ENCODE results near the gene MIP.
"Not testable (repeated sequence)": the region's sequence is repeated elsewhere in the genome, so short reads cannot be mapped to it uniquely, and the experiment has no call there.

MIP gene
- 0 to 0.24 reads per million in 2 donors for total RNA-seq

DNA sequence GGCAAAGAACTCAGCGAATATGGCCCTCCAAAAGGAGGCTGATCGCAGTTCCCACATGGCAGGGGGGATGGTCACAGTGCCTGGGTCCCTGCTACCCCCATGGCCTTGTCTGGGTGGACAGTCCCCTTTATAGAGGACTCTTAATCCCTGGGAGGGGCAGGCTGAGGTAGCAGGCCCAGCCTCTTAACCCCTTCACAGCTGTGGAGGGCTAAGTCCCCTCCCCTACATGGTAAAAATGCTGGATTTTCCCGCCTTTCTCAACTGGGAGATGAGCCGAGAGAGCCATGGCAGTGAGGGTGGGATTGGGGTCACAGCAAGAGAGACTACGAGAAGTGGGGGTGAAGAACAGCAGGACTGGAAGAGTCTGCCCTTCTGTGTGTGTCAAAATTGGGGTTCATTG, at the start of gene MIP:
Gene MIP (minus strand): TSS at position 101 of the 400 bp plus-strand sequence. CDS start 44 bp downstream, at position 57.
- no peak for DNase-seq

- DNase-seq: not testable (repeated sequence)
Observed at GRCh38 chr12:56499879-56500278, 45.4 kb upstream of the MIP start.

DNA sequence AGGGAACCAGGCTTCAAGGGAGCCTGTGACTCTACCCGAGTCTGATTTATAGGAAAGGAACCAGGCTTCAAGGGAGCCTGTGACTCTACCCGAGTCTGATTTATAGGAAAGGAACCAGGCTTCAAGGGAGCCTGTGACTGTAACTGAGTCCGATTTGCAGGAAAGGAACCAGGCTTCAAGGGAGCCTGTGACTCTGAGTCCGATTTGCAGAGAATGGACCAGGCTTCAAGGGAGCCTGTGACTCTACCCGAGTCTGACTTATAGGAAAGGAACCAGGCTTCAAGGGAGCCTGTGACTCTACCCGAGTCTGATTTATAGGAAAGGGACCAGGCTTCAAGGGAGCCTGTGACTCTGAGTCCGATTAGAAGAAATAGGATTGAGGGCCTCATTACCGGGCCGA, 45.0 kb upstream of the MIP start:
- not testable (repeated sequence) for DNase-seq

DNA sequence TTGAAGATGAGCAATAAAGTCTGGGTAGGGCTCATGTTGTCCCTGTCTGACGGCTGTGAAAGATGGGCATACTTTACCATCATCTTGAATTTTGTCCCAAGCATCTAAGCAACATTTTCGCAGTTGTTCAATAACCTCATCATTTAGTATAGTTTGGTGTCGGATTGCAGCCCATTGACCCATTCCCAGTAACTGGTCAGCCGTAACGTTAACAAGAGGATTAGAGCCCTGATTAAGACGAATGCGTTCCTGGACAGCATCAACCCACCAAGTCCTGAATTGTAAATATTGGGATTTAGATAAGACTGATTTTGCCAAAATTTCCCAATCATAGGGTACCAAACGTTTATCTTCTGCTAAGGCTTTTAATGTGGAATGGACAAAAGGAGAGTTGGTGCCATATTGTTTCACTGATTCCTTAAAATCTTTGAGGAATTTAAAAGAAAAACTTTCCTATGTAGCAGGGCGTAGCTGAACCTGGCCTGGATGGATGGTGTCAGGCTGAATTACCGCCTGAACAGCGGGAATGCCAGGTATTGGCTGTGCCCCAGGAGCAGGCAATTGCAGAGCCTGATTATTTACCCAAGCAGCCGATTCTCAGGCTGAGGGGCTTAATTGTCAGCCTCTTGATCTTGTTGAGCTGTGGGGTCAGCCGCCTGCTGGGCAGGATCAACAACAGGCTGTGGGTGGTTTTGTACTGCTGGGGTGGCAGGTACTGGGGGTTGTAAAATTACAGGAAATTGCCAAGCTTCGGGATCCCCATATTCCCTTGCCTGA, 43.9 kb upstream of the MIP start:
- not testable (repeated sequence) for DNase-seq

GRCh38 chr12:56496704-56497103, 42.2 kb upstream of the MIP start:
- DNase-seq: peak; percentile 28

DNA sequence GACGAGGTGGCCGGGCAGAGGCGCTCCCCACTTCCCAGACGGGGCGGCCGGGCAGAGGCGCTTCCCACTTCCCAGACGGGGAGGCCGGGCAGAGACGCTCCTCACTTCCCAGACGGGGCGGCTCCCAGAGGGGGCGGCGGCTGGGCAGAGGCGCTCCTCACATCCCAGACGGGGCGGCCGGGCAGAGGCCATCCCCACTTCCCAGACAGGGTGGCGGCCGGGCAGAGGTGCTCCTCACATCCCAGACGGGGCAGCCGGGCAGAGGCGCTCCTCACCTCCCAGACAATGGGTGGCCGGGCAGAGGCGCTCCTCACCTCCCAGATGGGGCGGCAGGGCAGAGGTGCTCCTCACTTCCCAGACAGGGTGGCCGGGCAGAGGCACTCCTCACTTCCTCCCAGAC, 40.0 kb upstream of the MIP start:
- not testable (repeated sequence) for DNase-seq

GRCh38 chr12:56494106-56494415, 39.6 kb upstream of the MIP start:
- not testable (repeated sequence) for DNase-seq

DNA sequence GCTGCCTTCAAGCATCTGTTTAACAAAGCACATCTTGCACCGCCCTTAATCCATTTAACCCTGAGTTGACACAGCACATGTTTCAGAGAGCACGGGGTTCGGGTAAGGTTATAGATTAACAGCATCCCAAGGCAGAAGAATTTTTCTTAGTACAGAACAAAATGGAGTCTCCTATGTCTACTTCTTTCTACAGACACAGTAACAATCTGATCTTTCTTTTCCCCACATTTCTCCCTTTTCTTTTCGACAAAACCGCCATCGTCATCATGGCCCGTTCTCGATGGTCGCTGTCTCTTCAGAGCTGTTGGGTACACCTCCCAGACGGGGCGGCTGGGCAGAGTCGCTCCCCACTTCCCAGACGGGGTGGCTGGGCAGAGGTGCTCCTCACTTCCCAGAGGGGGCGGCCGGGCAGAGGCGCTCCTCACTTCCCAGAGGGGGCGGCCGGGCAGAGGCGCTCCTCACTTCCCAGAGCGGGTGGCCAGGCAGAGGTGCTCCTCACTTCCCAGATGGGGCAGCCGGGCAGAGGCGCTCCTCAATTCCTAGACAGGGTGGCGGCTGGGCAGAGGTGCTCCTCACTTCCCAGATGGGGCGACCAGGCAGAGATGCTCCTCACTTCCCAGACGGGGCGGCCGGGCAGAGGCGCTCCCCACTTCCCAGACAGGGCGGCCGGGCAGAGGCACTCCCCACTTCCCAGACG, 39.1 kb upstream of the MIP start:
- DNase-seq: not testable (repeated sequence)

GRCh38 chr12:56490360-56490759, 35.9 kb upstream of the MIP start:
- no peak for DNase-seq

GRCh38 chr12:56488041-56488955, 33.8 kb upstream of the MIP start, which contains the start of gene GLS2:
GLS2 (minus strand) TSS chr12:56488161; CDS start chr12:56488118, 43 bp downstream.
- DNase-seq: peak; percentile 59

- DNase-seq: no peak
Observed at GRCh38 chr12:56487448-56488040, 33.1 kb upstream of the MIP start.

GRCh38 chr12:56486694-56487093, 32.2 kb upstream of the MIP start:
- no peak for DNase-seq

GRCh38 chr12:56484566-56484965, 30.1 kb upstream of the MIP start:
- no peak for DNase-seq

DNA sequence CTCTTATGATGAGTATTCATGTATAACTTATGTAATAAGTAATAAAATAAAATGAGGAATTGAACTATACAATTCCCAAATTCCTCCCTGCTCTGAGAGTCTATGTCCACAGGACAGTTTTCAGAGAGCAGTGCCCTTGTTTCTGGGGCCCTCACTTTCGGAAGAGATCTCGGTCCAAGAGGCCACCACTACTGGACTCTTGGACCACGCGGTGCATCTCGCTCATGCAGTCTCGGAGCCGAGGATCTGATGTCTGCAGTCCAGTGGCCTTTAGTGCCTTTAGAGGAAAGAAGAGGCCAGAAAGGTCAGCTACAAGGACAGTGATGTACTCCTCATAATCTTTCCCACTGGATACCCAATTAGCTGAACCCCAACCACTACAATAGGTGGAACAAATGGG, 25.2 kb upstream of the MIP start:
- no peak for DNase-seq

GRCh38 chr12:56477521-56478225, 23.2 kb upstream of the MIP start:
- DNase-seq: no peak

- DNase-seq: no peak
Observed at GRCh38 chr12:56476972-56477432, 22.5 kb upstream of the MIP start.

GRCh38 chr12:56476143-56476542, 21.7 kb upstream of the MIP start:
- DNase-seq: no peak

DNA sequence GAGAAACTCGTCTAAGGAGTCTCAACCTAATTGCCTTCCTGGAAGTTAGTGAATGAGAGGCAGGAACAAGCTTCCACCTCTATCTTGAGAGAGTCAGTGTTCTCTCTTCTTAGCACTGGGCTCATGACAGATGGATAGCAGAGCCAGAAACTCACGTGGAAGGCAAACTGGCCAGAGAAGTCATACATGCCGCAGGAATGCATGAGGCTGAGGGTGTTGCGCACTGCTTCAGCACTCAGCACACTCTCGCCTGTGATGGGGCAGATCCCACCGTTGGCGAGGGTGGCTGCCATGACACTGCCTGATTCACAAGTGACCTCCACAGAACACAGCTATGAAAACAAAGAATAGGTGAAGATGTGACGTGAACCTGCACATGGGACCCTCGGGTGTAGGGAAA, 19.9 kb upstream of the MIP start:
- no peak for DNase-seq

GRCh38 chr12:56469007-56469930, 14.8 kb upstream of the MIP start:
- no peak for DNase-seq

DNA sequence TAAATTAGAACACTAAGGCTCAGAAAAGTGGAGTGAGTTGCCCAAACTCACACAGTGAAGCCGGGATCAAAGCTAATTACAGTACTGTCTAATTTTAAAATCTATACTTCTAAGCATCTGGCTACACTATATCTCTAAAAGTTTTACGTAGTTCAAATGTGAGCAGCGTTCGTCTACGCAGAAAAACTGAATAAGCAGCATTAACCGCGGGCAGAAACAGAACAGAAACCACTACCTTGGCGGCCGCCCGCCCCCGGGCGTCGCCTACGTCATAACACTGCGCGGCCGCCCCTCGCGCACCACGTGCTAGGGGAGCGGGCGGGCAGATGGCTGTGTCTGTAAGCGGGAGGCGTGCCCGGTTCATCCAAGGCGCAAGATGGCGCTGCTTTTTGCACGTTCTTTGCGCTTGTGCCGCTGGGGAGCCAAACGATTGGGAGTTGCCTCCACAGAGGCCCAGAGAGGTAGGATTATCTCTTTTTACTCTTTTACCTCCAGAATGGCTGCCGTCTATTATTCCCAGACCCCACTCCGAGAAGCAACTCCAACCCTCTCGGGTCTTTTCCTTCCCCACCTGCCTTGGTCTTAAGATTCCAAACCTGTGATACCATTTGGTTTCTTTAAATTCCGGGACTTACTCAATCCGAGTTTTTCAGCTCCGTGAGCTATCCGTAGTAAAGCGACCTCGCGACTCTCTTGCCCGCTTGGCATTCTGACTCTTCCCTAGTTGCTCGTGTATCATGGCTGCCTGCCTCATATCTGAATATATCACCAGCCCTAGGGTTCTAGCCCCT, 14.0 kb upstream of the MIP start, which contains the start of gene SPRYD4:
Gene SPRYD4 (plus strand): TSS at position 363 of the 791 bp plus-strand sequence. CDS start 14 bp downstream, at position 377.
- peak; percentile 90 for DNase-seq

All from T-helper 9 cell (primary cell).